Pancreas (tissue), 10 donors: Measurements from ENCODE around the gene TLE5. TPM values are rescaled to one million over a fixed set of nuclear protein-coding genes. Genes with fewer than 3 reads are reported as not detected.
A peak's percentile ranks its signal among the peaks of the same experiment; 100 is the strongest.

Source experiments
- ATAC-seq, 4 donors: fragments of 200-7000 bp; cut with Tn5 transposase; one replicate each; pipeline versions ENCODE4 v1.8.0 to v1.9.1; 2020; ENCODE audit warnings: mild to moderate bottlenecking in 4 of 4, moderate library complexity in 4 of 4
- DNase-seq, 6 donors: peaks; one replicate each; pipeline ENCODE4 v3.0.0-alpha.2; 2020
- FAIRE-seq: peaks from 2 replicates; lab custom pipeline; 2012; peaks lifted over from hg19 to GRCh38; lab: Jason Lieb, UNC
- H3K27ac ChIP-seq, 4 donors: fragments of 200-600 bp; sonication (generic); 1 replicate in 3 of 4; 2 replicates in 1 of 4; pipeline versions ENCODE4 v1.5.0 to v1.8.0; 2020
- H3K27me3 ChIP-seq, 4 donors: fragments of 200-600 bp; one replicate each; pipeline ENCODE4 v1.8.0; 2021
- H3K36me3 ChIP-seq, 3 donors: fragments of 200-600 bp; sonication (generic) in 1 of 3; one replicate each; pipeline versions ENCODE4 v1.5.0 to v1.8.0; 2020 to 2021
- H3K4me1 ChIP-seq, 3 donors: fragments of 200-600 bp; one replicate each; pipeline ENCODE4 v1.8.0; 2021
- H3K4me3 ChIP-seq, 4 donors: fragments of 200-600 bp; sonication (generic) in 2 of 4; one replicate each; pipeline versions ENCODE4 v1.5.0 to v1.8.0; 2020 to 2021
- H3K9me3 ChIP-seq, 4 donors: fragments of 200-600 bp; one replicate each; pipeline ENCODE4 v1.8.0; 2021
- WGBS, 2 donors: extraction: QIAGEN DNeasy Blood & Tissue Kit; methylation state at CpG; one replicate each; pipeline ENCODE4 v1.1.7; 2013; 5-methylcytosine and 5-hydroxymethylcytosine counted together
- intact Hi-C, 3 donors: fragments of 100-400 bp; cut with DNase I; formaldehyde crosslinking; loops; one replicate each; pipeline versions ENCODE4 v1.11.1 to v1.14.2; 2022
- polyA plus RNA-seq, 2 donors: library from polyadenylated mRNA; stranded (reverse); fragments of 200-250 nt; gene quantifications; one replicate each; pipeline ENCODE4 v1.2.3, GENCODE V29; 2013
- total RNA-seq, 6 donors: library from RNA; stranded (reverse); fragmentation: NEBNext Ultra II Directional in 4 of 6; extraction: Animal tissue kit (Norgen Biotek cat#: 25700) in 4 of 6; gene quantifications; one replicate each; pipeline versions ENCODE4 v1.2.1 to v1.2.4, GENCODE V29; 2021 to 2023
- TF ChIP-seq, protein P1 (sequence below), 4 donors: fragments of 200-600 bp; sonication (generic) in 3 of 4; IDR thresholded peaks; one replicate each; pipeline versions ENCODE4 v1.5.0 to v1.8.0; 2021; ENCODE audit warnings: antibody characterized with exemption in 4 of 4
- donor health status: healthy with polysubstance abuse.
- donor health status: DM: no; HTN: no; CAD: no; lungs with moderate emphysema.
- donor health status: DM: no; HTN: no; CAD: no.
- donor health status: control.
- donor health status: control.
- donor health status: Bipolar disorder and iron deficiency.
- donor health status: DM: yes; HTN: yes; CAD: no.
- donor health status: DM: no; HTN: no; CAD: no.
- donor health status: DM: no; HTN: no; CAD: no.
- donor health status: DM: yes; HTN: yes; CAD: no.

TLE5 gene
- total and polyA plus RNA-seq, 8 donors: 165 to 573 (median 229) TPM

DNA sequence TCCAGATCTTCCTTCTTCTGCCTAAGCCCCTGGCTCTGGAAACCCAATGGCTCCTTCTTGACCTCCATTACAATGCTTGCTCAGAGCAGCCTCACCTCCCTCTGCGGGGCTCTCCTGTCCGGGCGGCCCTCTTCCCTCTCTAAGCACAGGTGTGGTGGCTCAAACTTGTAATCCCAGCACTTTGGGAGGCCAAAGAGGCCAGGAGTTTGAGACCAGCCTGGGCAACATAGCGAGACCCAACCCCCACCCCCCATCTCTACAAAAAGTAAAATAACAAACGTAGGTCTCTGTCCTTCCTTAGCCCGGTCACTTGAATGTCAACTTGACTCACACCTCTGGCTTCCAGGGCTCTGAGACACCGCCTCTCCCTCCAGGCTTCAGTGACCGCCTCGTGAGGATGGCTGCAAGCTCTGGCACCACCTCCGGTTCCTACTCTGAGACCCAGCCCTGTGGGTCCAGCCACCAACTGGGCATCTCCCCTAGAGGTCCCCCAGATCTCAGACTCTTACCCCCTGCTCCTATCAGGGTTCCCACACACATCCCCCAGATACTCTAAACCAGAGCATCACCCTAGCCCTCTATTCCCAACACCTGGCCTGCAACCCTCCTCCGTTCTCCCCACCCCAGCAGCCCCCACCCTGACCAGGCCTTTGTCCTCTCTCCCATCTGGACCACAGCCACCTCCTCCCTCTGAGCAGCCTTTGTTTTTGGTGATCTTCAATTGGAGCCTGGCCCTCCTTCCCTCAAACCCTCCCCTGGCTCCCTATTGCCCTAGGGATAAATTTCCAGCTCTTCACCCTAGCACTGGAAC lies 28.5 kb downstream of the TLE5 start:
- TF ChIP-seq, protein P1, sequence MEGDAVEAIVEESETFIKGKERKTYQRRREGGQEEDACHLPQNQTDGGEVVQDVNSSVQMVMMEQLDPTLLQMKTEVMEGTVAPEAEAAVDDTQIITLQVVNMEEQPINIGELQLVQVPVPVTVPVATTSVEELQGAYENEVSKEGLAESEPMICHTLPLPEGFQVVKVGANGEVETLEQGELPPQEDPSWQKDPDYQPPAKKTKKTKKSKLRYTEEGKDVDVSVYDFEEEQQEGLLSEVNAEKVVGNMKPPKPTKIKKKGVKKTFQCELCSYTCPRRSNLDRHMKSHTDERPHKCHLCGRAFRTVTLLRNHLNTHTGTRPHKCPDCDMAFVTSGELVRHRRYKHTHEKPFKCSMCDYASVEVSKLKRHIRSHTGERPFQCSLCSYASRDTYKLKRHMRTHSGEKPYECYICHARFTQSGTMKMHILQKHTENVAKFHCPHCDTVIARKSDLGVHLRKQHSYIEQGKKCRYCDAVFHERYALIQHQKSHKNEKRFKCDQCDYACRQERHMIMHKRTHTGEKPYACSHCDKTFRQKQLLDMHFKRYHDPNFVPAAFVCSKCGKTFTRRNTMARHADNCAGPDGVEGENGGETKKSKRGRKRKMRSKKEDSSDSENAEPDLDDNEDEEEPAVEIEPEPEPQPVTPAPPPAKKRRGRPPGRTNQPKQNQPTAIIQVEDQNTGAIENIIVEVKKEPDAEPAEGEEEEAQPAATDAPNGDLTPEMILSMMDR (IDR thresholded peaks at IDR 0.05): no peak
- peak in 1 of 6 donors; percentile 39 for DNase-seq
- H3K27ac ChIP-seq: peak overlapping the region in 2 of 4 donors; percentile 87 to 90
- H3K36me3 ChIP-seq: no peaks in the 10 kb centered on the region
- no peak for FAIRE-seq
- no peaks in the 10 kb centered on the region for H3K9me3 ChIP-seq
- no peak for ATAC-seq
- peaks cover 0 to 12% (median 0%) of the 10 kb centered on the region in 3 donors for H3K4me1 ChIP-seq
- intact Hi-C loops: no loop called here
- H3K27me3 ChIP-seq: no peaks in the 10 kb centered on the region
- WGBS, 2 donors: 82 to 87% methylated on average over 10 to 11 of the region's 11 CpGs
- H3K4me3 ChIP-seq: no peak overlapping the region

DNA sequence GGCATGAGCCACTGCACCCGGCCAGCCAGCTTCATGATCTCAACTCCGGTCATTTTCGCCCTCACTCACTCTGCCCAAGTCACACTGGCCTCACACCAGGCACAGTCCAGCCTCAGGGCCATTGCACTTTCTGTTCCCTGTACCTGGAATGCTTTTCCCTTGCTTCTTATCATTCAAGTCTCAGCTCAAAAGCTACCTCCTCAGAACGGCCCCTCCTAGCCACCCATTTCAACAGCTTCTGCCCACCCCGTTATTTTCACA lies 30.8 kb downstream of the TLE5 start:
- no peak for DNase-seq
- H3K36me3 ChIP-seq: no peaks in the 10 kb centered on the region
- FAIRE-seq: no peak
- peaks cover 0 to 10% (median 0%) of the 10 kb centered on the region in 3 donors for H3K4me1 ChIP-seq
- TF ChIP-seq, protein P1 (IDR thresholded peaks at IDR 0.05): no peak
- H3K4me3 ChIP-seq: no peak overlapping the region
- no peak for ATAC-seq
- intact Hi-C loops: no loop called here
- H3K27ac ChIP-seq: no peak overlapping the region
- WGBS, 2 donors: 72% methylated on average over 5 of the region's 5 CpGs
- H3K27me3 ChIP-seq: no peaks in the 10 kb centered on the region
- H3K9me3 ChIP-seq: no peaks in the 10 kb centered on the region

DNA sequence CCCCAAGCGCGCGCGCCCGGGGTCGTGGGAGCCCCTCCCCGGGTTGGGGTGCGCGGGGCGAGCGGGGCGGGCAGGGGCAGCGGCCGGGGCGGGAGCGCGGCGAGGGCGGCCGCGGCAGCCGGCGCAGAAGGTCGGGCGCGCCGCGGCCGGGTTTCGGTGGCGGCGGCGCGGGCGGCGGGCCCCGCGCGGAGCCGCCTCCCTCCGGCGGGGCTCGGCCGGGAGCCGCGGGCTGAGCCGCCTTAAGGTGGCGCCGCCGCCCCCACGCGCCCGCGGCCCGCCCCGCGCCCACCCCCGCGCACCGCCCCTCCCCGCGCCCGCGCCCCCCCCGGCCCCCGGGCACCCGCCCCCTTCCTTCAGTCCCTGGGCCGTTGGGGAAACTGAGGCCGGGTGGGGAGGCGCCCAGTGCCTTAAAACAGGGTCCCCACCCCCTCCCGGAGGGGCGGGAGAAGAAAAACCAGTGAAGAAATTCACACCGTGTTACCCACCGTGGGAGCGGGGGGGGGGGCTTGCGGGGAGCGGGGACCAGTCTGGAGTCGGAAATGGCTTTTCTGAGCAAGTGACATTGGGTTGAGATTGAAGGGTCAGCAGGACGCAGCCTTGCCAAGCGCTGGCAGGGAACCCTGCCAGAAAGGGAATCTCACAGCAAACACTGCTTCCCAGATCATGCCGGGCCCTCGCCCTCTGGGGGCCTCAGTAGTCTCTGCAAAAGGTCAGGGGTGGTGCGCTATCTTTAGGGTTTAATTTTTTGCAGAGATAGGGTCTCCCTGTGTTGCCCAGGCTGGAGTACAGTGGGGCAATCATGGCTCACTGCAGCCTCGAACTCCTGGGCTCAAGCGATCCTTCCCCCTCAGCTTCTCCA lies 33.0 kb downstream of the TLE5 start, which contains the start of gene TLE2:
TLE2 (minus strand) TSS at position 216 of the 859 bp plus-strand sequence. CDS start 376 bp downstream, outside the sequence.
- H3K36me3 ChIP-seq: no peaks in the 10 kb centered on the region
- peaks cover 0 to 4% (median 0%) of the 10 kb centered on the region in 3 donors for H3K4me1 ChIP-seq
- WGBS, 2 donors: 3 to 14% methylated on average over 12 to 84 of the region's 85 CpGs
- peak within 1 kb of the TSS; percentile 26 to 69 (median 44) for H3K27ac ChIP-seq
- TF ChIP-seq, protein P1 (IDR thresholded peaks at IDR 0.05): no peak
- no peaks in the 10 kb centered on the region for H3K9me3 ChIP-seq
- H3K27me3 ChIP-seq: no peaks in the 10 kb centered on the region
- FAIRE-seq (no peak), DNase-seq (peak in 1 of 6 donors; percentile 59), ATAC-seq (peak; percentile 3 to 59 (median 46))
- H3K4me3 ChIP-seq: peak within 1 kb of the TSS; percentile 35 to 70 (median 50)
- intact Hi-C loops: no loop called here

DNA sequence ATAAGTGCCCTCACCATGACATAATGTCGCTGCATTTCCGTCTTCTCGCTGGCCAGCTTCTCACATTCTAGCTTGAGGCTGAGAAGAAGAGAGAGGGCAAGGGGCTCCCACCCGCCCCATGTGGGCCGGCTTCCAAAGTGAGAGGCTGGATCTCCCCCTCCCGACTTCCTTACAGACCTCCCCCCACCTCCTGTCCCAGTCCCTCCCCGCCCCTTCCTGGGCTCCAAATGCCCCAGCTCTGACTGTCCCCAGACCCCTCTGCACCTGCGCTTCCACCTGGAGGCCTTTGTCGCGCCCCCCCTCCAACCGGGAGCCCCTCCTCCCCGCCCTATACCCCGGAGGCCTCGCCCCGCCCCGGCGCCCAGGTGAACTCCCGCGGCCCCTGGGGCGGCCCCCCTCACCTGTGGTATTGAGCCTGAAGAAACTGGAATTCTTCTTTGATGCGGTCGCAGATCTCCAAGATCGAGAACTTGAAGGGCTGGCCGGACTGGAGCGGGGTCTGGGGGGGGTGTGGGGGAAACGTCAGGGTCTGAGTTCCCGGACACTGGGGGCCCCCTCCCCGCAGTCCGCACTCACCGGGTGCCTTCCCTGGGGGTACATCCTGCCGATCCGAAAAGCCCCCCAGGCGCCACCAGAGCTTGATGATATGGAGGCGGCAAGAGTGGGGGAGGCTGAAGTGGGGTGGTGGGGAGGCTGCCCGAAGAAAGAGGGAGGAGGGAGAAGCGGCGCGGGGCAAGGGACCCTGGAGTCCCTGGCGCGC lies 33.8 kb downstream of the TLE5 start:
- ATAC-seq (peak; percentile 46 to 63 (median 52)), DNase-seq (peak in 4 of 6 donors; percentile 39 to 78 (median 62)), FAIRE-seq (no peak)
- Histone ChIP-seq H3K27ac (peak overlapping the region; percentile 26 to 69 (median 44)), H3K9me3 (no peaks in the 10 kb centered on the region), H3K4me3 (peak overlapping the region; percentile 35 to 70 (median 50)), H3K4me1 (peaks cover 0 to 4% (median 0%) of the 10 kb centered on the region in 3 donors), H3K27me3 (no peaks in the 10 kb centered on the region), H3K36me3 (no peaks in the 10 kb centered on the region)
- 4% methylated on average over 37 to 40 of the region's 40 CpGs for WGBS, 2 donors
- TF ChIP-seq, protein P1 (IDR thresholded peaks at IDR 0.05): no peak
- intact Hi-C loops: no loop called here
